Measurements from ENCODE around the gene UEVLD.

The UEVLD gene

DNA sequence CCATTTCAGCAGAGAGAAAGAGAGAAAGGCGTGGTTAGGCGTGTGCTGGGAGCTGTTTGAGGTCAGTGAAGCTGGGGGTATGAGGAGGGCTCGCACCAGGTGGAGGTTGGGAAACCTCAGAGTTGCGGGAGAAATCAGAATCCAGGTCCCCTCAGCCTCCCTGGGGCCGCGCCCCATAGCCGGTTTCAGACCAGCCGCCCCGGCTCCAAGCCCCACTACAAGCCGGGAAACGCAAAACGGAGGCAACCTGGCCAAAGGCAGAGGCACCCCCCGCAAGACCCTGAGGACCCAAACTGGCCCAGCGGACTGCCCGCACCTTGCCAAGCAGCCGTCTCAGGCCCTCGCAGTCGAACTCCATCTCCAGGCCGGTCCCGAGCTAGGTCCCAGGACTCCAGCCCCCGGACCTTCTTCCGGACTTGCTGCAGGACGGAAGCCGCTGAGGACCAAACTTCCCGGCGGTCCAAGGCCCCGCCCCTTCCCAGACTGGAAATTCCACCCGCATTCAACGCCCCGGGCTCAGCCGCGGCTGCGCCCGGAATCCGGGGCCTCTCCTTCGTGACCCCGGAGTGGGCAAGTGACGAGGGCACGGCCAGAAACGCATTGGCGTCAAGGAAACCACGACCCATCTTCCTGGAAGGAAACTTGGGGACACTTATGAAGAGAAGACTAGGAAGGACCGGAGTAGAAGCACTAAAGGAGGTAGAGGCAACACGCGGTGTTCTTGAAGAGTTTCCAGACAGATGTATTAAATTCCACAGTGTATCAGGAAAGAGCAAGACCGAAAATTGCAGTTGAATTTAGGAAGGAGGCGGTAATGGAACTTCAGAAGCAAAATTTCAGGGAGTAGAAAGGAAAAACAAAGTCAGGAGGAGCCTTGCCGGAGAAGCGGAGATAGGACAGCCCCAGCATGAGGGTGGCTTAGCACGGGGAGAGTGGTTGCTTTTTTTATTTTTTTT, at the start of gene UEVLD:
Gene UEVLD, minus strand, starts transcription at position 438 of the 956 bp plus-strand sequence. Its CDS starts 80 bp downstream, at position 358.
- H3K4me3 ChIP-seq (ENCODE audit: low read length), result peak within 1 kb of the TSS; percentile 59; the same call in 1 of the 2 replicates
- H3K27me3 ChIP-seq (ENCODE audit: control insufficient read depth, insufficient read depth, low read length), result no peaks in the 10 kb centered on the region
- H3K27ac ChIP-seq (ENCODE audit: low read length), result no peak within 1 kb of the TSS
- H3K4me1 ChIP-seq (ENCODE audit: control insufficient read depth, insufficient read depth, low read length), result no peaks in the 10 kb centered on the region; the same call in 1 of the 2 replicates
- no peaks in the 10 kb centered on the region for H3K36me3 ChIP-seq (ENCODE audit: control insufficient read depth, insufficient read depth, low read length)
- H3K9me3 ChIP-seq (ENCODE audit: control insufficient read depth, insufficient read depth, low read length), result no peaks in the 10 kb centered on the region
- DNase-seq (ENCODE audit: low read depth, low spot score), result peak; percentile 60
- WGBS (ENCODE audit: insufficient coverage, insufficient read length), result no CpG with 5 or more reads among the region's 50 CpGs

GRCh38 chr11:18634140-18635032, 45.9 kb upstream of the UEVLD start, which contains the start of gene SPTY2D1:
Gene SPTY2D1, minus strand, starts transcription at chr11:18634342. Its CDS starts 85 bp downstream, at chr11:18634257.
- Histone ChIP-seq H3K27ac (ENCODE audit: low read length) (no peak within 1 kb of the TSS), H3K4me1 (ENCODE audit: control insufficient read depth, insufficient read depth, low read length) (no peaks in the 10 kb centered on the region), H3K27me3 (ENCODE audit: control insufficient read depth, insufficient read depth, low read length) (no peaks in the 10 kb centered on the region), H3K4me3 (ENCODE audit: low read length) (peak within 1 kb of the TSS; percentile 91), H3K36me3 (ENCODE audit: control insufficient read depth, insufficient read depth, low read length) (no peaks in the 10 kb centered on the region), H3K9me3 (ENCODE audit: control insufficient read depth, insufficient read depth, low read length) (no peaks in the 10 kb centered on the region)
- WGBS (ENCODE audit: insufficient coverage, insufficient read length), result no CpG with 5 or more reads among the region's 60 CpGs
- peak; percentile 98 for DNase-seq (ENCODE audit: low read depth, low spot score)

GRCh38 chr11:18633256-18634139, 45.0 kb upstream of the UEVLD start:
- H3K27me3 ChIP-seq (ENCODE audit: control insufficient read depth, insufficient read depth, low read length), result no peaks in the 10 kb centered on the region
- DNase-seq (ENCODE audit: low read depth, low spot score), result no peak
- no CpG with 5 or more reads among the region's 31 CpGs for WGBS (ENCODE audit: insufficient coverage, insufficient read length)
- H3K4me1 ChIP-seq (ENCODE audit: control insufficient read depth, insufficient read depth, low read length), result no peaks in the 10 kb centered on the region
- H3K36me3 ChIP-seq (ENCODE audit: control insufficient read depth, insufficient read depth, low read length), result no peaks in the 10 kb centered on the region
- peak overlapping the region; percentile 91 for H3K4me3 ChIP-seq (ENCODE audit: low read length)
- H3K27ac ChIP-seq (ENCODE audit: low read length), result no peak overlapping the region
- H3K9me3 ChIP-seq (ENCODE audit: control insufficient read depth, insufficient read depth, low read length), result no peaks in the 10 kb centered on the region

GRCh38 chr11:18632841-18633240, 44.3 kb upstream of the UEVLD start:
- Histone ChIP-seq H3K36me3 (ENCODE audit: control insufficient read depth, insufficient read depth, low read length) (no peaks in the 10 kb centered on the region), H3K4me1 (ENCODE audit: control insufficient read depth, insufficient read depth, low read length) (no peaks in the 10 kb centered on the region), H3K9me3 (ENCODE audit: control insufficient read depth, insufficient read depth, low read length) (no peaks in the 10 kb centered on the region), H3K4me3 (ENCODE audit: low read length) (no peak overlapping the region), H3K27ac (ENCODE audit: low read length) (no peak overlapping the region), H3K27me3 (ENCODE audit: control insufficient read depth, insufficient read depth, low read length) (no peaks in the 10 kb centered on the region)
- no CpG with 5 or more reads among the region's 2 CpGs for WGBS (ENCODE audit: insufficient coverage, insufficient read length)
- DNase-seq (ENCODE audit: low read depth, low spot score), result no peak

DNA sequence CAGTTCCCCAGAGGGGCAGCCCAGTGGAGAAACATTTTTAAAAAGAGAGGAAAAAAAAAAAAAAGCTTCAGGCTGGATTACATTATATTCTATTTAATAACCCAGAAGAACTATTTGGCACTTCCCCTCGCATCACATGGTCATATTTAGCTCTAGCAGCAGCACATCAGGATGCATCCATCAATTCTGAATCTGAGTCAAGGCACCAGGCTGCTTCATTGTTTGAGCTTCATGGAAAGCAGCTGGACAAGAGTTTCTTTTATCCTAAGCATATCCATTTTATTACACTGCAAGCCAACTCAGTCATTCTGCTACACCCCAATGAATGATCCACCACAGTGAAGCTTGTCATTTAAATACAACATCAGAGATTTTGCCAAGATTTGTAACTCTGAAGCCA, 35.6 kb upstream of the UEVLD start:
- H3K4me3 ChIP-seq (ENCODE audit: low read length), result no peak overlapping the region
- H3K36me3 ChIP-seq (ENCODE audit: control insufficient read depth, insufficient read depth, low read length), result no peaks in the 10 kb centered on the region
- H3K4me1 ChIP-seq (ENCODE audit: control insufficient read depth, insufficient read depth, low read length), result no peaks in the 10 kb centered on the region
- no CpG with 5 or more reads among the region's 1 CpG for WGBS (ENCODE audit: insufficient coverage, insufficient read length)
- no peaks in the 10 kb centered on the region for H3K9me3 ChIP-seq (ENCODE audit: control insufficient read depth, insufficient read depth, low read length)
- no peaks in the 10 kb centered on the region for H3K27me3 ChIP-seq (ENCODE audit: control insufficient read depth, insufficient read depth, low read length)
- DNase-seq (ENCODE audit: low read depth, low spot score), result no peak
- no peak overlapping the region for H3K27ac ChIP-seq (ENCODE audit: low read length)

DNA sequence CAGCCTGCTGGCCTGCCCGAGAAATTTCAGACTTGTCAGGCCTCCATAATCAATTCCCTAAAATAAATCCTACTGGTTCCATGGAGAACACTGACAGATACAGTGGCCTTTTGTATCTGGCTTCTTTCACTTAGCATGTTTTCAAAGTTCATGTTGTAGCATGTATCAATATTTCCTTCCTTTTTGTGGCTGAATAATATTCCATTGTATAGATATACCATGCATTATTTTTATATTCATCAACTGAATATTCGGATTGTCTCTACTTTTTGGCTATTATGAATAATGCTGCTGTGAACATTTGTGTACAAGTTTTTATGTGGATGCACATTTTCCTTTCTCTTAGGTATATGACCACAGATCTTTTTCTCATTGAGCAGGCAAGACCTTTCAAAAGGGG, 35.2 kb upstream of the UEVLD start:
- DNase-seq (ENCODE audit: low read depth, low spot score), result no peak
- WGBS (ENCODE audit: insufficient coverage, insufficient read length), result no CpG with 5 or more reads among the region's 2 CpGs
- Histone ChIP-seq H3K4me1 (ENCODE audit: control insufficient read depth, insufficient read depth, low read length) (no peaks in the 10 kb centered on the region), H3K4me3 (ENCODE audit: low read length) (no peak overlapping the region), H3K27ac (ENCODE audit: low read length) (no peak overlapping the region), H3K9me3 (ENCODE audit: control insufficient read depth, insufficient read depth, low read length) (no peaks in the 10 kb centered on the region), H3K27me3 (ENCODE audit: control insufficient read depth, insufficient read depth, low read length) (no peaks in the 10 kb centered on the region), H3K36me3 (ENCODE audit: control insufficient read depth, insufficient read depth, low read length) (no peaks in the 10 kb centered on the region)

DNA sequence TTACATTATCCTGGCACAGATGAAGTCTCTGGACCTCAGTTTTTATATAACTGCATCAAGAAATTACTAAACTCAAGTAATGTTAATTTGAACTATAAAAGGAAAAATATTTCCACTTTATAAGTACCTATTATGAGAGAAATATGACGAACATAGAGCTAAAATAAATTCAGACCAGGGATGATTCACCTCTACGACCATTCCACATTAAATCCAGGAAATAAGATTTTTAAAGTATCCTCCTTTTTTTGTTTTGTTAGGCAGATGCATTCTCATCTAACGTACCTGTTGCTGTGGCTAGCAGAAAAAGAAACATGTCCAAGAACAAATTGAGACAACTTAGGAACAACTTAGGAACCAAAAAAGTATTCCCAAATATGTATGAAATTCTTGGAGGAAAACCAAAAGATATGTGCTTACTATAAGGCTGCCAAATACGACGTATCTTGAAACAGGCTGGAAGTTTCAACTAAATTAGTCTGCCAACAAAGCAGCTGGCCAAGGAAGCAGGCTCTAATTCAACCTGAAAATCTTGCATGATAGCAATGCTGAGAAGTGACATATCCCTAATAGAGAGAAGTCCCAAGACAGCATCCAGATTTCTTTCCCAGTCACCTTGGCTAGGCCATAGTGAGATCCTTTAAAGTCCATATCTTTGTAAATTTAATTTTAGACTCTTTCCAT, 29.9 kb upstream of the UEVLD start:
- no peak for DNase-seq (ENCODE audit: low read depth, low spot score)
- WGBS (ENCODE audit: insufficient coverage, insufficient read length), result no CpG with 5 or more reads among the region's 5 CpGs
- Histone ChIP-seq H3K4me3 (ENCODE audit: low read length) (no peak overlapping the region), H3K27ac (ENCODE audit: low read length) (no peak overlapping the region), H3K27me3 (ENCODE audit: control insufficient read depth, insufficient read depth, low read length) (no peaks in the 10 kb centered on the region), H3K4me1 (ENCODE audit: control insufficient read depth, insufficient read depth, low read length) (no peaks in the 10 kb centered on the region), H3K9me3 (ENCODE audit: control insufficient read depth, insufficient read depth, low read length) (no peaks in the 10 kb centered on the region), H3K36me3 (ENCODE audit: control insufficient read depth, insufficient read depth, low read length) (peaks cover 6% of the 10 kb centered on the region; the same call in 1 of the 2 replicates)

DNA sequence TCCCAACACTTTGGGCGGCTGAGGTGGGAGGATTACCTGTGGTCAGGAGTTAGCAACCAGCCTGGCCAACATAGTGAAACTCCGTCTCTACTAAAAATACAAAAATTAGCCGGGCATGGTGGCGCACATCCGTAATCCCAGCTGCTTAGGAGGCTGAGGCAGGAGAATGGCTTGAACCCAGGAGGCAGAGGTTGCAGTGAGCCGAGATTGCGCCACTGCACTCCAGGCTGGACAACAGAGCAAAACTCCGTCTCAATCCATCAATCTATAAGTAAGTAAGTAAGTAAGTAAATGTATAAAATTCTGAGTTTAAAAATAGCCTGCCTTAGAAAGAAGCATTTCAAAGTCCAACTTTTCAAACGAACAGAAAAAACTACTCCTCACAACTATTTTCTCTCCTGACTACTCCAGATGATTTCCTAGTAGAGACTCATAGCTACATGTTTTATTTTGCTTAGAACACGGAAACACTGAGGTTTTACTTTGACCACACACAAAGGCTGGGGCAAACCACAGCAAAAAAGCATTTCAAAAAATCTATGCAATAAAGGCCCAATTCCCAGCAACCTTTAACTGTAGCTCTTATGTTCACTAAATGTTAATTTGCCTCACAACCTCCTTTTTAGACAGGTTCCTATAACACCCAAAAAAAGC, 29.3 kb upstream of the UEVLD start:
- WGBS (ENCODE audit: insufficient coverage, insufficient read length), result no CpG with 5 or more reads among the region's 10 CpGs
- no peaks in the 10 kb centered on the region for H3K4me1 ChIP-seq (ENCODE audit: control insufficient read depth, insufficient read depth, low read length)
- H3K36me3 ChIP-seq (ENCODE audit: control insufficient read depth, insufficient read depth, low read length), result peaks cover 6% of the 10 kb centered on the region; the same call in 1 of the 2 replicates
- no peak for DNase-seq (ENCODE audit: low read depth, low spot score)
- no peak overlapping the region for H3K27ac ChIP-seq (ENCODE audit: low read length)
- no peaks in the 10 kb centered on the region for H3K27me3 ChIP-seq (ENCODE audit: control insufficient read depth, insufficient read depth, low read length)
- H3K9me3 ChIP-seq (ENCODE audit: control insufficient read depth, insufficient read depth, low read length), result no peaks in the 10 kb centered on the region
- H3K4me3 ChIP-seq (ENCODE audit: low read length), result no peak overlapping the region
